Muscle of back (tissue), 11 donors: ENCODE results near the gene TTC7B. TPM values are rescaled to one million over a fixed set of nuclear protein-coding genes. Genes with fewer than 3 reads are reported as not detected.

Experiments
- DNase-seq, 3 donors: peaks; one replicate each; pipeline versions ENCODE4 v3.0.0 to v3.0.0-alpha.2; 2013
- polyA plus RNA-seq, 10 donors: library from polyadenylated mRNA; unstranded; fragments of 120-200 nt; gene quantifications; one replicate each; pipeline ENCODE4 v1.2.1, GENCODE V29; 2013; ENCODE audit not compliant: insufficient read length in 10 of 10

The TTC7B gene
- polyA plus RNA-seq, 10 donors, result 29.4 to 44.0 (median 38.3) TPM

DNA sequence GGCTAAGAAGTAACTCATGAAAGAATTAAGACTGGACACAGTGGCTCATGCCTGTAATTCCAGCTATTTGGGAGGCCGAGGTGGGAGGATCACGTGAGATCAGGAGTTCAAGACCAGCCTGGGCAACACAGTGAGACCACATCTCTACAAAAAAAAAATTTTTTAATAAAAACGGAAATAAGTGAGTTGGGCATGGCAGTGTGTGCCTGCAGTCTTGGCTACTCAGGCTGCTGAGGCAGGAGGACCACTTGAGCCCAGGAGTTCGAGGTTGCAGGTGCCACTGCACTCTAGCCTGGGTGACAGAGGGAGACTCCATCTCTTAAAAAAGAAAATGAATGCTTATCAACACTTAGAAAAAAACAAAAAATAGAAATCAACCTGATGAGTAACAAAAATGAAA lies 301.7 kb downstream of the TTC7B start:
- no peak for DNase-seq

DNA sequence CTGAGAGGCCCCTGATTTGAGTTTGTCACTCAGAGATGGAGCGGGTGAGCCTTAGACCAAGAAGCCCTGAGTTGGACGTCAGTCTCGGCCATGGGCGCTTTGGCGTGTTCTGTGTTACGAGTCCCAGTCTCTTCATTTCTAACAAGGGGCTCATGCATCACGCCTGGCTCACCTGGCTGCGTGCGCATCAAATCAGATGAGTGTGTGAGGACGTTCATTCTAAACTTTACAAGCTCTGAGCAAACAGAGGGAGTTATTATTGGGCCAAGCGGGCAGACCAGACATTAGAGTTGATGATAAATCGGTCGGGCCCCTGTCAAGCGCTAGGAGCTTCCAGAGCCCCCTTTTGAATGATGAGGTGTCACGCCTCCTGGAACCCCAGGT lies 302.2 kb downstream of the TTC7B start:
- no peak for DNase-seq

- peak; percentile 58 to 82 (median 62) for DNase-seq
Observed at GRCh38 chr14:90513161-90514014, 302.8 kb downstream of the TTC7B start.

- DNase-seq, result no peak
Observed at GRCh38 chr14:90512329-90512991, 303.8 kb downstream of the TTC7B start.

- no peak for DNase-seq
Observed at GRCh38 chr14:90511795-90512328, 304.4 kb downstream of the TTC7B start.

DNA sequence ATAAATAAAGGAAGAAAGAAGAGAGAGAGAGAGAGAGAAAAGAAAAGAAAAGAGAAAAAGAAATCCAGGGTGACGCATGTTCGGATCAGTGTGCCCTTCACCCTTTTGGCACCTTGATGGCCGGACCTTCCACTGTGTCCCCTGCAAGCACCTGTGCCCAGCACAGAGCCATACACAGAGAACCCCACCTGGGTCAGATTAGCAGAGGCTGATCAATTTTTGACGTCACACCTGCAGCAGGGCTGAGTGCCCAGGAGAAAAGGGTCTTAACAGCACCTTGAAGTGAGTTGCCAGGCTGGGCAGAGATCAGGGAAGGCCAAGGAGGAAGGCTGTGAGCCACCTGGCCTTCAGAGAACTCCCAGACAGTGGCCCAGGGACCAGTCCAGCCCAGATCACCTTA lies 305.0 kb downstream of the TTC7B start:
- no peak for DNase-seq

- no peak for DNase-seq
Observed at GRCh38 chr14:90510159-90510558, 306.1 kb downstream of the TTC7B start.

- no peak for DNase-seq
Observed at GRCh38 chr14:90509403-90509802, 306.8 kb downstream of the TTC7B start.

- no peak for DNase-seq
Observed at GRCh38 chr14:90508536-90509254, 307.5 kb downstream of the TTC7B start.

- no peak for DNase-seq
Observed at GRCh38 chr14:90508036-90508435, 308.2 kb downstream of the TTC7B start.

GRCh38 chr14:90507428-90507827 lies 308.8 kb downstream of the TTC7B start:
- DNase-seq, result no peak

GRCh38 chr14:90506748-90507147 lies 309.5 kb downstream of the TTC7B start:
- no peak for DNase-seq

DNA sequence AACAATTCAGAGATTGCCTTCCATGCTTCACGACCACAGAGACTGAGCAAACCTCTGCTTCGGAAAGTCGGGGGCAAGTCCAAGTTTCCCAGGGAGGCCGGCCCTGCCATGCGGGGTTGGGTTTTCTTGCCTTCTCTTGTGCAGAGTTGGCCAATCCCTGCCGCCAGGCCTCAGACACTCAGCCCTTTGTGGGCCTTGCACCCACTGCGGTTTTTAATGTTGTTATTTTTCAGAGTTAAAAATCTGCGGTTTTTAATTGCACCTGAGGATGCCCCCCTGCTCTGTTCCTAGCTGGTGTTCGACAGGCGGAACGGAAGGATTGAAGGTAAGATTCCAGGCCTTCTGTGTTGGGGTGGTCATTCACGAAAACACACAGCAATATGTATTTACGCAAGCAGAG lies 310.7 kb downstream of the TTC7B start:
- no peak for DNase-seq

GRCh38 chr14:90504643-90505042 lies 311.6 kb downstream of the TTC7B start:
- no peak for DNase-seq

DNA sequence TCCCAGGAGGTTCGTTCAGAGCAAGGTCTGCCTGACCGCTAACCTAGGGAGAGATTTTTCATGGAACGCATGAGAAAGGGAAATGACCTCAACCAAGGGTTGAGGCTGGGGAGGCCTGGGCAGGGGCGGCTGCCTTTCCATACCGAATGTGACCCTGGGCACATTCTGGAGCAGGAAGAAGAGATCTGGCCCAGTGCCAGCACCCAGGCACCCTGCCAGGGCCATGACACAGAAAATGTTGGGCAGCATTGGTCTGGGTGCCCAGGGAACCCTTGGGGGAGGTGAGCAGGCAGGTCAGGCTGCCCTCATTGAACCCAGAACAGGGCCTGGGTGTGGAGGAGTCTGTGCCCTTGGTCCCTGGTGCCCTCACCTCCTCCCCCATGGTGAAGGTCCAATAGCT lies 312.6 kb downstream of the TTC7B start:
- DNase-seq, result no peak

DNA sequence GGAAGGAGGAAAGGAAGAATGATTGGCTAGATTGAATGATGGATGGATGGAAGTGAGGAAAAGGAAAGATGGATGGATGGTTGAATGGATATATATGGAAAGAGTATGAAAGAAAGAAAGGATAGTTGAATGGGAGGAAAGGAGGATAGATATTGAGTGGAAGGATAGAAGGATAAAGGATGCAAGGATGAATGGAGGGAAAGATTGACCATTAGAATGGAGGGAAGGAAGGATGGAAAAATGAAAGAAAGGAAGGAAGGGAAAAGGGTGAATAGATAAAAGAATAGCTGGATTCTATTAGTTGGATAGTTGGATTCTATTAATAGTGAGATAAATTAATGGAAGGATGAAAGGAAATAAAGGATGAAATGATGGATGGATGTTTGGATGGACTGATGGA lies 313.5 kb downstream of the TTC7B start:
- no peak for DNase-seq

DNA sequence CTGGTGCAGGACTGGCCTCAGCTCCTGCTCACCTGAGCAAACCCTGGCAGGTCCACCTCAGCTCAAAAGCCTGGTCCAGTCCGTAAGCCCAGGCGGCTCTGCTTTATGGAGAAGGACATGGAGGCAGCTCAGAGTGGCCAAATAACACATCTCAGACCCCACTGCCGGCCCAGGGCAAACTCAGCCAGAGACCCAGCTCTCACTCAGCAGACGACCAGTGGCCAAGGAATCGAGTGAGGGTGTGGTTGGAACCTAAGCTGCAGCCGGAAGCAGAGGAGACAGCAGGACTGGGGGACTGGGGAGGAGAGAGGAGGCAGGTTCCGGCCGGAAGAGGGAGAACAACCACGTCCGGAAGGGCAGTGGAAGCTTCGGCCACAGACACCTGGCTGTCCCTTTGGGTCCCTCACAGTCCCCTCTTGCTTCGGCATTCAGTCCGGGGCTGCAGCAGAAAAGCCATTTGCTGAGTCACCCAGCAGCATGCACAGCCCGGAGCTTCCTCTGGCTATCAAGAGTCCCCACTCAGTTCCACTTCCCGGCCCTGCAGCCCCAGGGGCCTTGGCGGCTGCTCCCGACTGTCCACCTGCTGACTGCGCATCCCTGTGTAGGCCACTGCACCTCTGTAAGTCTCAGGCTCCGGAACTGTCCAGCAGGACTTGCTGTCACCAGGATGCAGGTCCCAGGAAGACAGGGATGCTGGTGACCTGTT lies 315.4 kb downstream of the TTC7B start:
- DNase-seq, result no peak

GRCh38 chr14:90499908-90500664 lies 316.1 kb downstream of the TTC7B start:
- no peak for DNase-seq

DNA sequence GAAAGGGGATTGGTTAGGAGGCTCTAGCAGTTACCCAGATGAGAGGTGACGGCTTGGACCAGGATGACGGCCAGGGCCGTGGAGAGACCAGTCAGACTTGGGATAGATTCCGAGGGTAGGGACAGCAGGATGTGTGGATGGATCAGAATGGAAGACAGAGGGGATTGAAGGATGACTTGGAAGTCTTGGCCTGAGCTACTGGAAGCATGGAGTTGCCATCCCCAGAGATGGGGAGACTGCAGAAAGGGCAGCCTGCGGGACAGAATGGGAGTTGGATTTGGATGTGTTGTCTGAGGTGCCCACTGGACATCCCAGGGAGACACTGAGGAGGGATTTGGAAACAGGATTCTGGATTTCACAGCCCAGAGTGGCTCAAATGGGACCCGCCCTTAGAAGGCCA lies 317.1 kb downstream of the TTC7B start:
- no peak for DNase-seq

GRCh38 chr14:90498198-90498597 lies 318.0 kb downstream of the TTC7B start:
- no peak for DNase-seq

DNA sequence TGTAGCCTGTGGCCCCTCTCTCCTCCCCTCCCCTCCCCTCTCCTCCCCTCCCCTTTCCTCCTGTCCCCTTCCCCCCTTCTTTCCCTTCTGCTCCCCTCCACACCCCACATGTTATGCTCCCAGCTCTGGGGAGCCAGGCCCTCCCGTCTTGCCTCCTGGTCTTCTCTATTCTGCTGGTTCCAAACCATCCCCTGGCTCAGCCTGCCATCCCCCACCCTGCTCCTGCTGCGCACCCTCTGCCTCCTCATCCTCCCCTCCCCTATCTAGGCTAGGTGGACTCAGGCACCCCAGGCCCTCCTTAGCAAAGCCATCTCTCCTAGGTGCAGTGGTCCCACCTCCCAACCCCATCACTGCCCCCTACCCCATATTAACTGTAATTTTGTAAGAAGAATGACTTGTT lies 319.9 kb downstream of the TTC7B start:
- DNase-seq, result no peak
